Erythroblast (primary cell): ENCODE data around the gene EPOP.

Experiments used
- DNase-seq, 2 experiments: peaks; one replicate each; lab custom pipeline; 2025; lab: John Stamatoyannopoulos, UW
- GATA1 ChIP-seq: IDR thresholded peaks from 2 replicates; pipeline ENCODE4 v1.6.1; 2011; ENCODE audit warnings: low read depth, mild to moderate bottlenecking, control low read depth, low read length, moderate library complexity
- POLR2A ChIP-seq: IDR thresholded peaks from 2 replicates; pipeline ENCODE4 v1.6.1; 2011; ENCODE audit warnings: mild to moderate bottlenecking, low read length

The EPOP gene

DNA sequence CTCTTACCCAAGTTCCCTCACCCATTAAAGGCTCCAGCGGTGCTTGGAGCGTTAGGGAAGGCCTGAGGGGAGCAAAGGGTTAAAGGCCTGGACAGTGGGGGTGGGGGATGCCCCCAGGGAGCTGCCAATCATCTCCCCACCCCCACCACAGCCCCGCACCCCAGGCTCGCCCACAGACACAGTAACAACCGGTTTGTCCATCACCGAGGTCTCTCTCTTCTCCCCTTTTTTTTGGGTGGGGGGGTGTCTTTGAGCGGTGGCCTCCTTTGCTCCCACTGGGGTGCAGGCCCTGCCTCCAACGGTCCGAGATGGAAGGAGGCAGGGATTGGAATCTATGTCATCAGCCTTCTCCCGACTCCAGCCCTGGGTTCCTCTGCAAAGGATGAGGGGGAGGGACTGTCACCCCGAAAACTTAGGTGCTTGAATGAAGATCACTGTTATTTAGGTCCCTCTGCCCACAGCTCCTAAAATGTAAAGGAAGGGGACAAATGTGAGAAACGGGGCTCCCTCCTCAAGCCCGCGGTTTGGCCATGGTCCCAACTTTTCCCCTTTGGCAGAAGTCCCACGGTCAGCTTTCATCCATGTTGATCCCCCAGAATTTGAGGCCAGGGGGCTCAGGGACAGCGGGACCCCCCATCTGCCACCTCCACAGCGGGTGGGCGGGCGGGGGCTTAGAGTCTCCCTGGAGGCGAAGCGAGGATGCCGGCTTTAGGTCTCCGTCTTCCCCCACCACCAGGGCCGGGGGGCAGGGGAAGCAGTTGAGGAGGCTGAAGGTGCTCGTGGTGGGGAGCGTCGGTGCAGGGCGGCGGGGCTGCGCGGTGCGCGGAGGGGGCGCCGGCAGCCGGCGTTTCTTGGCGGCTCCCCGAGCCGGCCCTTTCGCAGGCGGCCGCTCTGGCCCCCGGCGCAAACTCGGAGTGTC, 1.7 kb downstream of the EPOP start:
- DNase-seq = no peak
- no peak for TF ChIP-seq POLR2A
- no peak for TF ChIP-seq GATA1

DNA sequence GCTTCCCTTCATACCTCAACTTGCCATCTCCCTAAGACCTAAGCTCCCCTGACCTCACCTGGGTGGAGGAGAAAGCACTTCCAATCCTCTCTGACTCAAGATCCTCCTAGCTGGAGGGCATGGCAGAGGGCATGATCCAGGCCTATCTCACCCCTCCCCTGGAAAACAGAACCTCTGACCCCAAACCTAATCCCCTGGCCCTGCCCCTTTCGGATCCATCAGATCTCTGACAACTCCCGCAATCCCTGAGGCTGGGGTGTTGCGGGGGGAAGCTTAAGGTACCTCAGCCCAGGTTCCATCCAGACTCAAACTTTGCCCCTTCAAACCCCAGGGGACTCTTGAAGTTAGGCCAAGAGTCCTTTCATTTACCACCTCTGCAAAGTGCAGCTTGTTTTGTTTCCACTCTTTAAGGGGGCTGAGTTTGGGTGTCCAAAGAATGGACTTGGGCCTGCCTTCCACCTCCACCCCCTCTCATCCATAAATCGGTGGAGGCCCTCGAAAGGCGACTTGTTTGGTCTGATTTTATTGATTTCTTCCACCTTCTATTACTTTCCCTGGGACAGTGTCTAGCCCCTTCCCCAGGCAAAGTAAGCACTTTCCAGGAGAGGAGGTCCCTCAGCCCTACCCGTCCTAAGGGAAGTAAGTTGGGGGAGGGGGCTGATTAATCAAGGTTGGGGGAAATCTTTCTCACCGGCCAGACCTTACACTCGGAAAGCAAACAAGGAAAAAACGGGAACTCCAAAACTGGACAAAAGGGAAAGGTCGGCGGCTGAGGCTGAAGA, 2.6 kb downstream of the EPOP start:
- no peak for TF ChIP-seq GATA1
- no peak for TF ChIP-seq POLR2A
- DNase-seq = peak in 1 of 2 experiments; percentile 19

DNA sequence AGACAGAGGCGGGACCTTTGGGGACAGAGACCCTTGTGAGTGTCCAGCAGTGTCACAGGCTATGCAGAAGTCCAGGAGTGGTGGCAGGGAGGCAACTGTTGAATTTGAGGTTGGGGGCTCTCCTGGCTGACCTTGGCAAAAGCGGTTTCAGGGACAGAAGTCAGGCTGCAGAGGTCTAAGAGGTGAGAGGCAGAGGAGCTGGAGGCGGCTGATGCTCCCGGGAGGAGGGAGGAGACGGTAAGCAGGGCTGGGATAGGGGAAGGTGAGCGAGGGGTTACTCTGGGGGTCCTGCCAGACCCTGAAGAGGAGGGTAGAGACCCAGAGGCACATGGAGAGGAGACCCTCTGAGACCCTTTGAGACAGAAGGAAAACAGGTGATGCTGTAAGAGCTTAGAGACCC, 5.2 kb downstream of the EPOP start:
- no peak for TF ChIP-seq POLR2A
- no peak for TF ChIP-seq GATA1
- no peak for DNase-seq

DNA sequence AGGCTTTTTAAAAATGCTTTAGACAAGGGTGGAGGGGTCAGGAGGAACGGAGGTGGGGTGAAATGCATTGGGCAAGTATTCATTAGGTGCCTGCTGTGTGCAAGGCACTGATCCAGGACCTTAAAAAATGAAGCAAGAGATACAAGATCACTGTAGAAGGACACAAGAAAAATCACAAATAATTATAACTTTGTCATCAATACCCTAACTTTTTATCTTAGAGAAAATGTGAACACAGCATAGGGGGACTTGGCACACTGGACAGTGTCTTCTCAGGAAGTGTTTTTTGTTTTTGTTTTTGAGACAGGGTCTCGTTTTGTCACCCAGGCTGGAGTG, 7.0 kb downstream of the EPOP start:
- TF ChIP-seq GATA1 (no peak), POLR2A (no peak)
- no peak for DNase-seq

DNA sequence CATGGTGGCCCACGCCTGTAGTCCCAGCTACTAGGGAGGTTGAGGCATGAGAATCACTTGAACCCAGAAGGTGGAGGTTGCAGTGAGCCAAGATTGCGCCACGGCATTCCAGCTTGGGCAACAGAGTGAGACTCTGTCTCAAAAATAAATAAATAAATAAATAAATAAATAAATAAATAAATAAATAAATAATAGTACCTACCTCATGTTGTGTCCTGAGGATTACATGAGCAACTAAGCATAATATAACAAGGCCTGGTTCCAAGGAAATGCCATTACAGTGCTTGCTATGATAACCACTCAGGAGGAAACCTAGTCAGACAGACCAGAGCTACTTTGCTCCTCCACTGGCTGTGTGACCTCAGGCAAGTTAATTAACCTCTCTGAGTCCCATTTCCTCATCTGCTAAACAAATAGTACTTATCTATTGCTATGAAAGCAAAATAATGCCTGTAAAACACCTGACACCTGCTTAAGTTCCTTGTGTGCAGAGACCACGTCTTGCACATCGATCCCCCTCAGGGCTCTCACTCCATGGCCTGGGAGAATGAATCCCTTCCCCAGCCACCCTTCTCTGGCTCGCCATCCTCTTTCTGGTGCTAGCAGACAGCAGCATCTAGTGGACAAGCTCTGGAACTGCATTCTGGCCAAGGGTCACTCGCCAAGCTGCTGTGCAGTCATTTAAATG, 7.5 kb downstream of the EPOP start:
- DNase-seq = peak; percentile 65 to 75
- TF ChIP-seq GATA1 = no peak
- no peak for TF ChIP-seq POLR2A

DNA sequence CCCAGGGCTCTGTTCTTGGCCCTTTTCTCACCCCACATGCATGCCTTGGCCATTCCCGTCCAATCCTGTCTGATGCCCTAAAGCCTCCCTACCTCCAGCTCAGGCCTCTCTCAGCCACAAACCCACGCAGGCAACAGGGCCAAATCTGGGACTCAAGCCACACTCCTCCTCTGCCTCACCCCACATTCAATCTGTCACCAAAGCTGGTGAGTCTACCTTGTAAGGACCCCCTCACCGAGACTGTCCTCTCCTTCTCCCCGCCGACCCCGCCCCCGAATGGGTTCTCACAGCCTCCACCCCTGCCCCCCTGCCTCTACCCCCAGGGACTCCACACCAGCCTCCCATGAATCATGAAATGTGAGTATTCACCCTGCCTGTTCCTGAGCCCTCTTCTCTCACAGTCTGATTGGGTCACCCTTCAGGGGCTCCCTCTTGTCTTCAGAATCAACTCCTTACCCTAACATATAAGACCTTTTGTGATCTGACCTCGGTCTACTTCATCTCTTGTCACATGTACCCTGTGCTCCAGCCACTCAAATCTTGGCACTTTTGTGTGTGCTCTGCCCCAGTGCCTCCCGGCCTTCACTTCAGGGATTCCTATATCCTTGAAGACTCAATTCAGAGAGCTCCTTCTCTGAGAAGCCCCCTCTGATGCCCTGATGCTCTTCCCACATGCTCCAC, 10.7 kb downstream of the EPOP start:
- DNase-seq = no peak
- no peak for TF ChIP-seq GATA1
- TF ChIP-seq POLR2A = no peak

DNA sequence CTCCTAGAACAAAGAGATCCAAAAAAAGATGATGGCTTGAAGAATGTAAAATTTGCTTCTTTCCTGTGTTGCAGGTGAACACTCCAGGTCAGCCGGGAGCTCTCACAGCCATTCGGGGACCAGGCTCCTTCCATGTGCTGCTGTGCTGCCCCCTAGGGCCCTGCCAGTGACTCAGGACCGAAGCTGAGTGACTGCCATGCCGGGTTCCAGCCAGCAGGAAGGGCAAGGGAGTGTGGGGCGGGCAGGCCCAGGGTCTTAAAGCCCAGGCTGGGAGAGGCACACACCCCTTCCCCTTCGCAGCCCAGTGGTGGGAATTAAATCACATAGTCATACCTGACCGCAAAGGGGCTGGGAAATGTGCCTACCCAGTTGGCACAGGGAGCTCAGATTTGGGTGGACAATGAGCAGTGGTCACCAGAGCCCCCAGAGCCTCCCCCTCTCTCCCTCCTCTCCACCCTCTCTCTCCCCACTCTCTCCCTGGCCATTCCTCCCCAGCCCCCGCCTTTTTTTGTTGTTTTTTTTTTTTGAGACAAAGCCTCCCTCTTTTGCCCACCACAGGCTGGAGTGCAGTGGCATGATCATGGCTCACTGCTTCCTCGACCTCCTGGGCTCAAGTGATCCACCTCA, 11.5 kb downstream of the EPOP start:
- TF ChIP-seq GATA1 (no peak), POLR2A (no peak)
- peak; percentile 46 to 52 for DNase-seq

DNA sequence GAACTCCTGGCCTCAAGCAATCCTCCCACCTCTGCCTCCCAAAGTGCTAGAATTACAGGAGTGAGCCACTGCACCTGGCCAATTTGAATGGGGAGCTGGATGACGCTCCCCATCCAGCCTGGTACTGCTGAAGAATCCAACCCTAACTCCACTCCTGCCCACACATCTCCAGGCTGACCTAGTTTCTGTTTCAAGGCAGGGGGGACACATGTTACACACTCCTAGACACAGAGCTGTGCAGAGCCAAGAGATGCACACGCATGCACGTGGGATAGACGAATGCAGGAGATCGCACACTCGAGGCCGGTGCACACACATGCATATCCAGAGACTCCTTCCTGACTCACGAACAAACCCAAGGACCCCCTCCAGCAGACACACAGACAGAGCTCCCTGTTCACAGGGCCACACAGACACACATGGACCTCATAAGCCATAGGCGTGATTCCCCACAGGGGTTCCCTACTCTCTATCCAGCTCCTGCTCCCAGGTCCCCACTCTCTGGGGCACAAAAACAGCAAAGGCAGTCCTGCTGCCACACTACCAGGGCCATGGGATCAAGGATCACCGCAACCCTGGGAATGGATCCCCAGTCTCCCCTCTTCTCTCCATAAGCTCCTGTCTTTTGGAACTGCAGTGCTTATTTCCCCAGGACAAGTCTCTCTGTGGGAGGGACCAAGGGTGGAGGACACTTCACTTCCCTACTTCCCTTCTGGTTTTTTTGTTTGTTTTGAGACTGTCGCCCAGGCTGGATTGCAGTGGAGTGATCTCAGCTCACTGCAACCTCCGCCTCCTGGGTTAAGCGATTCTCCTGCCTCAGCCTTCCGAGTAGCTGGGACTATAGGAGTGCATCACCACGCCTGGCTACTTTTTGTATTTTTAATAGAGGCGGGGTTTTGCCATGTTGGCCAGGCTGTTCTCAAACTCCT, 14.4 kb downstream of the EPOP start:
- TF ChIP-seq GATA1 (no peak), POLR2A (no peak)
- DNase-seq = no peak

DNA sequence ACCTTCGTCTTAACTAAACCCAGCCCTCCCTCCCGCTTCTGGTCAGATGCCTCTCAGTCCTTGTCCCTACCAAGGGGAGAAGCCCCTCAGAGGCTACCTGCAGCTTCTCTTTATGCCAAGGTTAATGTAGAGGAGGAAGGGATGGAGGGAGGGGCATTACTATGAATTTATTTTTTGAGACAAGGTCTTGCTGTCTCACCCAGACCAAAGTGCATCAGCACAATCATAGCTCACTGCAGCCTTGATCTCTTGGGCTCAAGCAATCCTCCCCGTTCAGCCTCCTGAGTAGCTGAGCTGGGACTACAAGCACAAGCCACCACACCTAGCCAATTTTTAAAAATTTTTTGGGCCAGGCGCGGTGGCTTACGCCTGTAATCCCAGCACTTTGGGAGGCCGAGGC, 15.3 kb downstream of the EPOP start:
- TF ChIP-seq GATA1 (no peak), POLR2A (no peak)
- no peak for DNase-seq

DNA sequence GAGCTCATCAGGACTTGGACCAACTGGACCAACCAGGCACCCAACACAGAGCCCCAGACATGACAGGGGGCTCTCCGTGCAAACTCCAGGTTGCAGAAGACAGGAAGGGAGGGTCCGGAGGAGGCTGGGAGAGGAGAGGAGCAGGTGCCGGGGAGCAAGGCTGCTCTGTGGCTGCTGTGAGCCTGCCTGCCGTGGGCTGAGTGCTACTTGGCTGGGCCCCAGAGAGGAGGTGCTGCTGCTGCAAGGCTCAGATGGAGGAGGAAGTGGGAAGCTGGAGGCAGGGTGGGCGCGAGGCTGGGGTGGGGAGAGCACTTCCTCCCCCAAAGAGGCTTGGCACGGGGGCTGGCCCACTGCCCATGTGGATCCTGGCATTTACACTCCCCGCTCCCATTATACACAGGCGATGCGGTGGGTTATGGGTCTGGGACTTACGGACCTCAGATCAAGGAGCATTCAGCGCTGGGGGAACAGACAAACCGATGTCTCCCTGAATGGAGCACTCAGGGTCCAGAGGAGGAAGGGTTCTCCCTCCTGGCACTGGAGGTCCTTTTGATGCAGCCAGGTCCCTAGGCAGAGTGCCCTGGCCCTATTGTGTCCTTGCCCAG, 15.9 kb downstream of the EPOP start:
- no peak for DNase-seq
- no peak for TF ChIP-seq POLR2A
- TF ChIP-seq GATA1 = no peak

DNA sequence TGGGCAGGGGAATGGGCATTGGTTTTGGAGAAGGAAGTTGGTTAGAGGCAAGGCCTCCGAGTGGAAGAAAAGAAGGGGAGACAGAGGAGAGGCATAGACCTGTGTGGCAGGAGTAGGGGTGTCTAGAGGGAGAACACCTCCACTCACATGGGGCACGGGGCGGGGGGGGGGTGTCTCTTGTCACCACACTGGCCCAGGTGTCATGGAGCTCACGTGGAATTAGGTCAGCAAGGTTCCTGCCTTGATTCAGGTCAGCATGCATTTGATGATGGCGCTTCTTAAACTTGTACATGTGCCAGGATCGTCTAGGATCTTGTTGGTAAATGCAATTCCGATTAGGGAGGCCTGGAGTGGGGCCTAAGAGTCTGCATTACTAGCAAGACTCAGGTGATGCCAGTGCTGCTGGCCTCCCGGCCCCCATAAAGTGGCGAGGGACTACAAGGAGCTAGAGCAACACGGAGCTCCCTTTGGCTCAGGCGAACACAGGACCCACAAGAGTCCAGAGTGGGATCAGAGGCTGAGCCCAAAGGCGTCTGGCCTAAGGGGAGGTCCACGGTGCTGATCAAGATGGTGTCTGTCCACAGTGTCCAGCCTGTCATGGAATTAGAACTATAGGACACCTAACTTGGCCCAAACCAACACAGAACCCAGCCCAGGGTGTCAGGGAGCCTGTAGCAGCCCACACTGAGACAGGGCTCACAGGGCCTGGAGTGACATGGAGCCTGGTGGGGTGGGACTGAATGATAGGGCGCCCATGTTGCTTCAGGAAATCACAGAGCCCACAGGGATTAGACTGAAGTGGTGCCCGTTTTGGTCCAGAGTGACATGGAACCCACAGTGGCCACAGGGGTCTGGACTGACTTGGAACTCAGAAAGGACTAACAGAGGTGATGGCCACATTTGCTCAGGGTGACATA, 16.7 kb downstream of the EPOP start:
- no peak for DNase-seq
- TF ChIP-seq GATA1 (no peak), POLR2A (no peak)
